GM18520 (cell line): ENCODE data around the gene IGSF21.

Source experiments
- ATAC-seq: cut with Tn5 transposase; IDR thresholded peaks from one replicate; pipeline ENCODE4 v1.9.1; 2021; ENCODE audit not compliant: unreplicated experiment

IGSF21 gene

GRCh38 chr1:18290740-18291412, 183.3 kb downstream of the IGSF21 start:
- no peak for ATAC-seq

GRCh38 chr1:18292531-18292930, 184.9 kb downstream of the IGSF21 start:
- ATAC-seq, result no peak

GRCh38 chr1:18293291-18293690, 185.7 kb downstream of the IGSF21 start:
- no peak for ATAC-seq

GRCh38 chr1:18294437-18295176, 187.0 kb downstream of the IGSF21 start:
- ATAC-seq, result no peak

- ATAC-seq, result no peak
Measured at GRCh38 chr1:18297896-18298648, 190.5 kb downstream of the IGSF21 start.

GRCh38 chr1:18299441-18300338, 192.1 kb downstream of the IGSF21 start:
- no peak for ATAC-seq

- ATAC-seq, result no peak
Measured at GRCh38 chr1:18300376-18300775, 192.8 kb downstream of the IGSF21 start.

GRCh38 chr1:18302788-18303413, 195.3 kb downstream of the IGSF21 start:
- ATAC-seq, result no peak

- no peak for ATAC-seq
Measured at GRCh38 chr1:18304151-18304869, 196.7 kb downstream of the IGSF21 start.

- no peak for ATAC-seq
Measured at GRCh38 chr1:18305182-18305795, 197.7 kb downstream of the IGSF21 start.

GRCh38 chr1:18307329-18307898, 199.8 kb downstream of the IGSF21 start:
- no peak for ATAC-seq

GRCh38 chr1:18309552-18310155, 202.1 kb downstream of the IGSF21 start:
- ATAC-seq, result no peak

- no peak for ATAC-seq
Measured at GRCh38 chr1:18312961-18313360, 205.4 kb downstream of the IGSF21 start.

GRCh38 chr1:18313523-18313922, 205.9 kb downstream of the IGSF21 start:
- ATAC-seq, result no peak

GRCh38 chr1:18314399-18314798, 206.8 kb downstream of the IGSF21 start:
- ATAC-seq, result no peak

- no peak for ATAC-seq
Measured at GRCh38 chr1:18315449-18315848, 207.9 kb downstream of the IGSF21 start.

GRCh38 chr1:18316764-18317163, 209.2 kb downstream of the IGSF21 start:
- ATAC-seq, result no peak

- ATAC-seq, result no peak
Measured at GRCh38 chr1:18319099-18319498, 211.5 kb downstream of the IGSF21 start.

GRCh38 chr1:18320051-18320450, 212.5 kb downstream of the IGSF21 start:
- ATAC-seq, result no peak
